ENCODE measurements around the gene SCAF4.
"Not testable (repeated sequence)": the region's sequence is repeated elsewhere in the genome, so short reads cannot be mapped to it uniquely, and the experiment has no call there.

Gene SCAF4

GRCh38 chr21:31731857-31732596 is at the start of gene SCAF4:
SCAF4 (minus strand) TSS chr21:31732118; CDS start chr21:31731692, 426 bp downstream.
- DNase-seq, result peak; percentile 95

- no peak for DNase-seq
Measured at GRCh38 chr21:31780944-31781343, 49.0 kb upstream of the SCAF4 start.

- DNase-seq, result no peak
Measured at GRCh38 chr21:31778546-31778945, 46.6 kb upstream of the SCAF4 start.

GRCh38 chr21:31777857-31778256 is 45.9 kb upstream of the SCAF4 start:
- no peak for DNase-seq

GRCh38 chr21:31774031-31774430 is 42.1 kb upstream of the SCAF4 start:
- no peak for DNase-seq

- no peak for DNase-seq
Measured at GRCh38 chr21:31772674-31773555, 41.0 kb upstream of the SCAF4 start.

- DNase-seq, result no peak
Measured at GRCh38 chr21:31771685-31772084, 39.8 kb upstream of the SCAF4 start.

- no peak for DNase-seq
Measured at GRCh38 chr21:31768710-31769109, 36.8 kb upstream of the SCAF4 start.

GRCh38 chr21:31766899-31767298 is 35.0 kb upstream of the SCAF4 start:
- DNase-seq, result no peak

- DNase-seq, result not testable (repeated sequence)
Measured at GRCh38 chr21:31765850-31766249, 33.9 kb upstream of the SCAF4 start.

GRCh38 chr21:31760931-31761330 is 29.0 kb upstream of the SCAF4 start:
- no peak for DNase-seq

- no peak for DNase-seq
Measured at GRCh38 chr21:31756787-31757186, 24.9 kb upstream of the SCAF4 start.

GRCh38 chr21:31755027-31755426 is 23.1 kb upstream of the SCAF4 start:
- no peak for DNase-seq

GRCh38 chr21:31754708-31754960 is 22.7 kb upstream of the SCAF4 start:
- DNase-seq, result no peak

- no peak for DNase-seq
Measured at GRCh38 chr21:31753949-31754707, 22.2 kb upstream of the SCAF4 start.

- no peak for DNase-seq
Measured at GRCh38 chr21:31752967-31753366, 21.0 kb upstream of the SCAF4 start.

- no peak for DNase-seq
Measured at GRCh38 chr21:31752352-31752751, 20.4 kb upstream of the SCAF4 start.

- no peak for DNase-seq
Measured at GRCh38 chr21:31750843-31751242, 18.9 kb upstream of the SCAF4 start.

GRCh38 chr21:31744182-31744800 is 12.4 kb upstream of the SCAF4 start:
- DNase-seq, result no peak

GRCh38 chr21:31743712-31744111 is 11.8 kb upstream of the SCAF4 start:
- DNase-seq, result no peak

- DNase-seq, result no peak
Measured at GRCh38 chr21:31741116-31741515, 9.2 kb upstream of the SCAF4 start.

GRCh38 chr21:31737586-31738397 is 5.9 kb upstream of the SCAF4 start:
- not testable (repeated sequence) for DNase-seq

Measured in femur (tissue), 1 donor.